GM23248 (cell line): Measurements from ENCODE around the gene CPVL. TPM values are rescaled to one million over a fixed set of nuclear protein-coding genes. Genes with fewer than 3 reads are reported as not detected.

Source experiments
- DNase-seq: peaks from one replicate; pipeline ENCODE4 v3.0.0-alpha.2; 2015
- H2AFZ ChIP-seq: fragments of 200-600 bp; sonication (generic); 2 replicates; pipeline ENCODE4 v1.6.1; 2016; ENCODE audit warnings: antibody characterized with exemption
- H3F3A ChIP-seq: fragments of 200-600 bp; sonication (generic); 2 replicates; pipeline ENCODE4 v1.6.1; 2016; ENCODE audit warnings: mild to moderate bottlenecking, antibody characterized with exemption, mixed run types; ENCODE audit not compliant: insufficient read depth
- H3K27ac ChIP-seq: fragments of 200-600 bp; sonication (generic); 2 replicates; pipeline ENCODE4 v1.5.1; 2016; ENCODE audit warnings: mild to moderate bottlenecking
- H3K27me3 ChIP-seq: fragments of 200-600 bp; sonication (generic); replicated peaks from 2 replicates; pipeline ENCODE4 v1.6.1; 2016; ENCODE audit warnings: mild to moderate bottlenecking; ENCODE audit not compliant: insufficient read depth
- H3K36me3 ChIP-seq: fragments of 200-600 bp; sonication (generic); 2 replicates; pipeline ENCODE4 v1.6.1; 2016; ENCODE audit warnings: low read depth, mild to moderate bottlenecking
- H3K4me1 ChIP-seq: fragments of 200-600 bp; sonication (generic); 2 replicates; pipeline ENCODE4 v1.6.1; 2016; ENCODE audit warnings: mild to moderate bottlenecking; ENCODE audit not compliant: insufficient read depth
- H3K4me2 ChIP-seq: fragments of 200-600 bp; sonication (generic); one replicate; pipeline ENCODE4 v1.6.1; 2016; ENCODE audit warnings: mild to moderate bottlenecking; ENCODE audit not compliant: unreplicated experiment
- H3K4me3 ChIP-seq: fragments of 200-600 bp; sonication (generic); 2 replicates; pipeline ENCODE4 v1.5.1; 2016; ENCODE audit warnings: mild to moderate bottlenecking
- H3K79me2 ChIP-seq: fragments of 200-600 bp; sonication (generic); 2 replicates; pipeline ENCODE4 v1.6.1; 2016; ENCODE audit warnings: mild to moderate bottlenecking; ENCODE audit not compliant: insufficient read depth
- H3K9ac ChIP-seq: fragments of 200-600 bp; sonication (generic); 2 replicates; pipeline ENCODE4 v1.6.1; 2016; ENCODE audit warnings: mild to moderate bottlenecking
- H3K9me2 ChIP-seq: fragments of 200-600 bp; sonication (generic); 2 replicates; pipeline ENCODE4 v1.6.1; 2016; ENCODE audit warnings: mixed run types, mild to moderate bottlenecking, moderate library complexity; ENCODE audit not compliant: insufficient read depth
- H3K9me3 ChIP-seq: fragments of 200-600 bp; sonication (generic); one replicate; pipeline ENCODE4 v1.6.1; 2017; ENCODE audit warnings: low read depth
- H4K20me1 ChIP-seq: fragments of 200-600 bp; sonication (generic); 2 replicates; pipeline ENCODE4 v1.6.0; 2016; ENCODE audit not compliant: insufficient read depth
- EZH2 ChIP-seq: fragments of 200-600 bp; sonication (generic); IDR thresholded peaks from 2 replicates; pipeline ENCODE4 v1.6.1; 2018; ENCODE audit warnings: antibody characterized with exemption, mild to moderate bottlenecking; ENCODE audit not compliant: insufficient read depth, poor library complexity, severe bottlenecking
- EZH2phosphoT487 ChIP-seq: fragments of 200-600 bp; sonication (generic); IDR thresholded peaks from 2 replicates; pipeline ENCODE4 v1.6.1; 2018; ENCODE audit warnings: antibody characterized with exemption, moderate library complexity, mild to moderate bottlenecking, low read depth; ENCODE audit not compliant: insufficient read depth
- WGBS, 2 experiments: methylation state at CpG; one replicate each; pipeline ENCODE4 v1.1.6; 2015 to 2017; ENCODE audit warnings: low lambda C conversion rate in 2 of 2, low coverage in 1 of 2; ENCODE audit errors: missing lambda C conversion rate in 2 of 2; 5-methylcytosine and 5-hydroxymethylcytosine counted together
- in situ Hi-C: fragments of 300-500 bp; cut with MboI; formaldehyde crosslinking; loops from 2 replicates; pipeline ENCODE4 v1.15.0; 2020
- polyA plus RNA-seq: library from polyadenylated mRNA; unstranded; fragments of >200 nt; fragmentation: Nextera tagmentation; extraction: Ambion mirVana; gene quantifications from 2 replicates; pipeline ENCODE4 v1.2.1, GENCODE V29; 2016
- total RNA-seq: library from RNA; depleted of rRNA; stranded (reverse); fragments of >200 nt; shearing (Covaris generic); gene quantifications from 2 replicates; pipeline ENCODE4 v1.2.3, GENCODE V29; 2014

CPVL gene
- total and polyA plus RNA-seq, 2 experiments from 2014 or later: not detected

GRCh38 chr7:29041991-29042390, 104.3 kb downstream of the CPVL start:
- Histone ChIP-seq H3K9me3 (no peaks in the 10 kb centered on the region), H3K27ac (no peak overlapping the region), H3K4me1 (peaks cover 29% of the 10 kb centered on the region), H2AFZ (no peak overlapping the region), H3K36me3 (no peaks in the 10 kb centered on the region), H3K4me2 (no peak overlapping the region), H3K9ac (no peak overlapping the region), H3K79me2 (no peaks in the 10 kb centered on the region), H3K9me2 (no peaks in the 10 kb centered on the region), H3F3A (peaks cover 8% of the 10 kb centered on the region), H3K4me3 (no peak overlapping the region), H4K20me1 (no peaks in the 10 kb centered on the region), H3K27me3 (no peaks in the 10 kb centered on the region)
- TF ChIP-seq EZH2phosphoT487: no peak
- no peak for TF ChIP-seq EZH2
- 82 to 94% methylated on average over 4 of the region's 4 CpGs for WGBS, 2 experiments
- in situ Hi-C loops: no loop called here
- DNase-seq: no peak

GRCh38 chr7:29040579-29040925, 105.8 kb downstream of the CPVL start:
- Histone ChIP-seq H3K4me3 (no peak overlapping the region), H2AFZ (no peak overlapping the region), H3K9ac (no peak overlapping the region), H3K4me2 (peak overlapping the region; percentile 27), H3K4me1 (peaks cover 33% of the 10 kb centered on the region), H3K9me3 (no peaks in the 10 kb centered on the region), H4K20me1 (no peaks in the 10 kb centered on the region), H3F3A (peaks cover 8% of the 10 kb centered on the region), H3K79me2 (no peaks in the 10 kb centered on the region), H3K36me3 (no peaks in the 10 kb centered on the region), H3K9me2 (no peaks in the 10 kb centered on the region), H3K27ac (no peak overlapping the region), H3K27me3 (no peaks in the 10 kb centered on the region)
- in situ Hi-C loops: no loop called here
- TF ChIP-seq EZH2: no peak
- no peak for TF ChIP-seq EZH2phosphoT487
- DNase-seq: peak; percentile 6
- WGBS, 2 experiments: 11 to 13% methylated on average over 2 of the region's 2 CpGs

GRCh38 chr7:29039821-29040578, 106.3 kb downstream of the CPVL start:
- Histone ChIP-seq H3K4me3 (no peak overlapping the region), H3K4me2 (peak overlapping the region; percentile 27), H3K9me3 (no peaks in the 10 kb centered on the region), H2AFZ (no peak overlapping the region), H3K9me2 (no peaks in the 10 kb centered on the region), H3K79me2 (no peaks in the 10 kb centered on the region), H3K9ac (no peak overlapping the region), H3K4me1 (peaks cover 38% of the 10 kb centered on the region), H3K36me3 (no peaks in the 10 kb centered on the region), H3F3A (peaks cover 11% of the 10 kb centered on the region), H3K27ac (no peak overlapping the region), H3K27me3 (no peaks in the 10 kb centered on the region), H4K20me1 (no peaks in the 10 kb centered on the region)
- peak; percentile 22 for DNase-seq
- in situ Hi-C loops: no loop called here
- WGBS, 2 experiments: 47 to 50% methylated on average over 2 of the region's 2 CpGs
- no peak for TF ChIP-seq EZH2
- no peak for TF ChIP-seq EZH2phosphoT487

GRCh38 chr7:29038463-29038862, 107.9 kb downstream of the CPVL start:
- H3K9me2 ChIP-seq: no peaks in the 10 kb centered on the region
- 53 to 69% methylated on average over 2 of the region's 2 CpGs for WGBS, 2 experiments
- H3K4me1 ChIP-seq: peaks cover 43% of the 10 kb centered on the region
- no peaks in the 10 kb centered on the region for H3K79me2 ChIP-seq
- TF ChIP-seq EZH2phosphoT487 (no peak), EZH2 (no peak)
- no peak overlapping the region for H3K4me3 ChIP-seq
- H3K27me3 ChIP-seq: no peaks in the 10 kb centered on the region
- in situ Hi-C loops: no loop called here
- H3K4me2 ChIP-seq: no peak overlapping the region
- no peaks in the 10 kb centered on the region for H4K20me1 ChIP-seq
- no peak overlapping the region for H2AFZ ChIP-seq
- peaks cover 16% of the 10 kb centered on the region for H3F3A ChIP-seq
- no peak overlapping the region for H3K9ac ChIP-seq
- H3K9me3 ChIP-seq: no peaks in the 10 kb centered on the region
- no peaks in the 10 kb centered on the region for H3K36me3 ChIP-seq
- 0 out of 2 replicates have a peak overlapping the region, but pooled peaks have one; percentile 40 for H3K27ac ChIP-seq
- peak; percentile 67 for DNase-seq
